Chondrocyte (in vitro differentiated cells): Measurements from ENCODE around the gene IGFBP7. TPM values are rescaled to one million over a fixed set of nuclear protein-coding genes. Genes with fewer than 3 reads are reported as not detected.

Experiments
- DNase-seq: peaks from one replicate; pipeline ENCODE4 v3.0.0; 2021; ENCODE audit warnings: mixed read lengths, low spot score
- H3K27ac Mint-ChIP-seq: one replicate; pipeline ENCODE4 v1.8.0; 2021; ENCODE audit warnings: mild to moderate bottlenecking, moderate library complexity, mixed read lengths; ENCODE audit not compliant: unreplicated experiment
- H3K27me3 Mint-ChIP-seq: 2 replicates; pipeline ENCODE4 v1.8.0; 2021; ENCODE audit warnings: low read depth, mixed read lengths
- H3K36me3 Mint-ChIP-seq: 2 replicates; pipeline ENCODE4 v1.8.0; 2021; ENCODE audit warnings: low read depth, mixed read lengths
- H3K4me1 Mint-ChIP-seq: 2 replicates; pipeline ENCODE4 v1.8.0; 2021; ENCODE audit warnings: low read depth, mild to moderate bottlenecking, mixed read lengths
- H3K4me3 Mint-ChIP-seq: one replicate; pipeline ENCODE4 v1.8.0; 2021; ENCODE audit warnings: mild to moderate bottlenecking, moderate library complexity, mixed read lengths; ENCODE audit not compliant: unreplicated experiment
- H3K9me3 Mint-ChIP-seq: 2 replicates; pipeline ENCODE4 v1.8.0; 2021; ENCODE audit warnings: low read depth, mixed read lengths
- CTCF ChIP-seq: fragments of 200-600 bp; sonication (generic); IDR thresholded peaks from 2 replicates; pipeline ENCODE4 v1.5.0; 2021; ENCODE audit warnings: antibody characterized with exemption, mild to moderate bottlenecking, moderate library complexity
- total RNA-seq: library from RNA; stranded (reverse); gene quantifications from 3 replicates; pipeline ENCODE4 v1.2.1, GENCODE V29; 2021

The IGFBP7 gene
- total RNA-seq, 1 donor from 2014 or later = 5,125 TPM

DNA sequence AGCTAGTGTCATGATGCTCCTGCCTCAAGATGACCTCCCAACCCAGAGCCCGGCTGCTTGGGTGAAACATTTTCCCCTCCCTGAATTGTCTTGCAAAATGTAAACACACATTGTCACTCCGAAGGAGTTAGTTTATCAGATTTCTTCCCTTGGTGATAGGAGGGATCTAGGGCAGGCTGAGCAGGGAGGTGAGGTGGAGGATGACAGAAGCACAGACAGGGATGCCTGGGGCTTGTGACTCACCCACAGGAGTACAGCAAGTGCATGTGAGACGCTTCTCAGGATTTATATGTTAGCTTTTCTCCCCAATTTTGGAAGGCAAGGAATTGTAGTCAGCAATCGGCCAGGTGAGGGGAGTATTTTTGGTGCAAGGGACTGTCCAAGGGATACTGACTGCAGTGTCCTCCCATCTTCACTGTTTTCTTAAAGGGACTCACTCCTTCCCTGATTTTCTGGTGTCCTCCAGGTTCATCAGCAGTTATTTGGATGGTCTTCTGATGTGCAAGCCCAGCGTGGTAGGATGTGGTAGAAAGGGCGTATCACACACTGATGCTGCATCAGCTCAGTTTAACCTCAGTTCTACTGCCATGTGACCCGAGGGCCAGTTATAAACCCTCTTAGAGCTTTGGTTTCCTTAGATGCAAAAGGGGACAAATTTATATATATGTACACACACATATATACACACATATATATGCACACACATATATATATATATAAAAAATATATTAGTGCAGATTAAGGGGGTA lies 46.2 kb upstream of the IGFBP7 start:
- no peaks in the 10 kb centered on the region for H3K27me3 Mint-ChIP-seq
- no peak overlapping the region for H3K27ac Mint-ChIP-seq
- peaks cover 4% of the 10 kb centered on the region for H3K9me3 Mint-ChIP-seq
- no peaks in the 10 kb centered on the region for H3K36me3 Mint-ChIP-seq
- TF ChIP-seq CTCF = no peak
- no peak for DNase-seq
- H3K4me3 Mint-ChIP-seq = no peak overlapping the region
- H3K4me1 Mint-ChIP-seq = peaks cover 42% of the 10 kb centered on the region

DNA sequence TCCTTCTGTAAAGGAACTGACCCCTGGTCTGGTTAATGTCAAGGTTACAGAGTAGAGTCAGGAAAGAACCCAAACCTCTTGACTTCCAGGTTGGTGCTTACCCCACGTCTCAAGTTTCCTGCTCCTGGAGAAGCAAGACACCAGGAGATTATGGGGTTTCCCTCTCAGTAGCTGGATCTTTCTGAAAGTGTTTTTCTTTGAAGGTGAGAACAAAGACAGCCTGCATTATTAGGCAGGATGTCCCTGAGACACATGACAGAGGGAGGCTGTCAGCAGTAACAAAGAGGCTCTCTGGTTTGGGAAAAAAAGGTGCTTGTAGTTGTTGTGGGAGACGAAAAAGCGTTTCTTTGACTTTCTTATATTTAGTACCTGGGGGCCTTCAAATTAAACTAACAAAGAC lies 44.7 kb upstream of the IGFBP7 start:
- DNase-seq = no peak
- peaks cover 50% of the 10 kb centered on the region for H3K4me1 Mint-ChIP-seq
- H3K4me3 Mint-ChIP-seq = no peak overlapping the region
- no peaks in the 10 kb centered on the region for H3K36me3 Mint-ChIP-seq
- peaks cover 4% of the 10 kb centered on the region for H3K9me3 Mint-ChIP-seq
- peak overlapping the region; percentile 88 for H3K27ac Mint-ChIP-seq
- H3K27me3 Mint-ChIP-seq = no peaks in the 10 kb centered on the region
- no peak for TF ChIP-seq CTCF

DNA sequence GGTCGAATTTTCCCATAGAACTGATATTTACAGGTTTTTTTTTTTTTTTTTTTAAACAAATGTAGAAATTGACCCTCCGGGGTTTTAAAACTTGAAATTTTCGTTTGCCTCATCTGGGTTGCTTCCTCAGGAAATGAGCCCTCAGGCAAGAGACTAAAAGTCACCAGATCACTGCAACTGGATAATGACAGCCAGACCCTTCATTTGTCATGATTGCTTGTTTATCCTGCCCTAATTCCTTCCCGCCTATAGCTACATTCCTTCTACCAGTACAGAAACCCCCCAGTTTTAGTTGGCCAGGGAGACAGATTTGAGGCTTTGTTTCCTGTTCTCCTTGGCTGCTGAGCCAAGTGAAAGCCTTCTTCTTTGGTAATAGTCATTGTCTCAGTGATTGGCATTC lies 44.0 kb upstream of the IGFBP7 start:
- DNase-seq = no peak
- Mint-ChIP-seq H3K27ac (peak overlapping the region; percentile 88), H3K4me1 (peaks cover 57% of the 10 kb centered on the region), H3K4me3 (peak overlapping the region; percentile 1), H3K36me3 (no peaks in the 10 kb centered on the region), H3K27me3 (no peaks in the 10 kb centered on the region), H3K9me3 (peaks cover 4% of the 10 kb centered on the region)
- TF ChIP-seq CTCF = no peak

DNA sequence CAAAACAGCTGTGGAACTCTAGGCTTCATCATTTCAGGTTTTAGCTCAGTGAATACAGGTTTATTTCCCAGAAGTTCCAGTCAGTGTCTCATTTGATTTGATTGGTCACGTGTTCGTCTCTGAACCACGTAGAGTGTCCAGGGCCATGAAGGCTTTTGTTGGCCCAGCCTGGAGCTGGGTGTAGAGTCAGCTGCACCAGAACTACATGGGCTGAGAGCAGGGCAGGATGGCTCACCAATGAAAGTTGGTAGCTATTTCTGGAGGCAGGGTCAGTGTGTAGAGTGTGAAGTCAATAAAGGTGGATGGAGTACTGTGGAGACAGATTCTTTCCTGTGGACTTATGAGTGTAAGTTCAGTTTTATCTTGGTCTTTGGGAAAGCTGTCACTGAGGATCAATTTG lies 43.0 kb upstream of the IGFBP7 start:
- TF ChIP-seq CTCF = no peak
- peaks cover 4% of the 10 kb centered on the region for H3K9me3 Mint-ChIP-seq
- H3K4me1 Mint-ChIP-seq = peaks cover 63% of the 10 kb centered on the region
- H3K4me3 Mint-ChIP-seq = no peak overlapping the region
- H3K27ac Mint-ChIP-seq = peak overlapping the region; percentile 88
- H3K27me3 Mint-ChIP-seq = no peaks in the 10 kb centered on the region
- DNase-seq = no peak
- no peaks in the 10 kb centered on the region for H3K36me3 Mint-ChIP-seq

- no peak for TF ChIP-seq CTCF
- no peak for DNase-seq
- Mint-ChIP-seq H3K4me3 (no peak overlapping the region), H3K27ac (no peak overlapping the region), H3K36me3 (no peaks in the 10 kb centered on the region), H3K9me3 (peaks cover 4% of the 10 kb centered on the region), H3K4me1 (peaks cover 71% of the 10 kb centered on the region), H3K27me3 (no peaks in the 10 kb centered on the region)
These were observed 41.3 kb upstream of the IGFBP7 start for GRCh38 chr4:57151481-57151880.
